HS-5 (cell line): ENCODE measurements around the gene ACTL6B.
"Not testable (repeated sequence)": the region's sequence is repeated elsewhere in the genome, so short reads cannot be mapped to it uniquely, and the experiment has no call there.

Source experiments
- DNase-seq: peaks from one replicate; pipeline ENCODE4 v3.0.0-alpha.2; 2012; ENCODE audit warnings: low read depth

ACTL6B gene

DNA sequence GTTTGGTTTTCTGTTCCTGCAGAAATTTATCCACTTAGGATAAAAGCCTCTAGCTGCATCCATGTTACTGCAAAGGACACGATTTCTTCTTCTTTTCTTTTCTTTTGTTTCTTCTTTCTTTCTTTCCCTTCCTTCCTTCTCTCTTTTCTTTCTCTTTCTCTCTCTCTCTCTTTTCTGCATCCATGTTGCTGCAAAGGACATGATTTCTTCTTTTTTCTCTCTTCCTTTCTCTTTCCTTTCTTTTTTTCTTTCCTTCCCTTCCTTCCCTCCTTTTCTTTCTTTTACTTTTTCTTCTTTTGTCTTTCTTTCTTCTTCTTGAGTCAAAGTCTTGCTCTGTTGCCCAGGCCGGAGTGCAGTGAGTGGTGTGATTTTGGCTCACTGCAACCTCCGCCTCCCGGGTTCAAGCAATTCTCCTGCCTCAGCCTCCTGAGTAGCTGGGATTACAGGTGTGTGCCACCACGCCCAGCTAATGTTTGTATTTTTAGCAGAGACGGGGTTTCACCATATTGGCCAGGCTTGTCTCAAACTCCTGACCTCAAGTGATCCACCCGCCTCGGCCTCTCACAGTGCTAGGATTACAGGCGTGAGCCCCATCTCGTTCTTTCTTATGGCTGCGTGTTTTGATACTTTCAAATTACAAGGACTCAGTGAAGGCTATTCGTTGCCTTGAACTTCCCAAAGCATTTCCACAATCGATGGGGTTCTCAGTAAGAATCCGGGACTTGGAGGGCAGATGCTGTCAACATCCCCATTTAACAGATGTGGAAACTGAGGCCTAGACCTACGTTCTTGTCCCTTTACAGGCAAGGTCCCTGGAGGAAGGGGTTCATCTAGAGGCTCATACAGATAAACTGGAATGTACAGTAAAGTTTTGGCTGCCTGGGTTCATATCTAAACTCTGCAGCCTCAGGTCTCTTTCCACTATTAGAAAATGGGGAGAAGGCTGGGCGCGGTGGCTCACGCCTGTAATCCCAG lies 15.4 kb upstream of the ACTL6B start:
- DNase-seq = no peak

- no peak for DNase-seq
Observed at GRCh38 chr7:100670074-100670473, 13.8 kb upstream of the ACTL6B start.

DNA sequence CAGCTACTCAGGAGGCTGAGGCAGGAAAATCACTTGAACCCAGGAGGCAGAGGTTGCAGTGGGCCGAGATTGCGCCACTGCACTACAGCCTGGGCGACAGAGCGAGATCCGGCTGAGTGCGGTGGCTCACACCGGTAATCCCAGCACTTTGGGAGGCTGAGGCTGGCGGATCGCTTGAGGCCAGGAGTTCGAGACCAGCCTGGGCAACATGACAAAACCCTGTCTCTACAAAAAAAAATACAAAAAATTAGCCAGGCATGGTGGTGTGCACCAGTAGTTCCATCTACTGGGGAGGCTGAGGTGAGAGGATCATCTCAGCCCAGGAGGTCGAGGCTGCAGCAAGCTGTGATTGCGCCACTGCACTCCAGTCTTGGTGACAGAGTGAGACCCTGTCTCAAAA lies 12.9 kb upstream of the ACTL6B start:
- not testable (repeated sequence) for DNase-seq

- no peak for DNase-seq
Observed at GRCh38 chr7:100668069-100668449, 11.8 kb upstream of the ACTL6B start.

GRCh38 chr7:100667331-100668068 lies 11.3 kb upstream of the ACTL6B start:
- no peak for DNase-seq

GRCh38 chr7:100665168-100665726 lies 9.0 kb upstream of the ACTL6B start:
- no peak for DNase-seq

DNA sequence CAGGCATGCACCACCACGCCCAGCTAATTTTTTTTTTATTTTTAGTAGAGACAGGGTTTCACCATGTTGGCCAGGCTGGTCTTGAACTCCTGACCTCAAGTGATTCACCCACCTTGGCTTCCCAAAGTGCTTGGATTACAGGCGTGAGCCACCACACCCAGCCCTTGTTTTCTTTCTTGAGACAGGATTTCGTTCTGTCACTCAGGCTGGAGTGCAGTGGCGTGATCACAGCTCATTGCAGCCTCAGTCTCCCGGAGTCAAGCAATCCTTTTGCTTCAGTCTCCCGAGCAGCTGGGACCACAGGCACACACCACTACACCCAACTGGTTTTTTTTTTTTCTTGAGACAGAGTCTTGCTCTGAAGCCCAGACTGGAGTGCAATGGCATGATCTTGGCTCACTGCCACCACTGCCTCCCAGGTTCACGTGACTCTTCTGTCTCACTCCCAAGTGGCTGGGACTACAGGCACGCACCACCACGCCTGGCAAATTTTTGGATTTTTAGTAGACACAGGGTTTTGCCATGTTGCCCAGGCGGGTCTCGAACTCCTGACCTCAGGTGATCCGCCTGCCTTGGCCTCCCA lies 6.0 kb upstream of the ACTL6B start:
- not testable (repeated sequence) for DNase-seq

DNA sequence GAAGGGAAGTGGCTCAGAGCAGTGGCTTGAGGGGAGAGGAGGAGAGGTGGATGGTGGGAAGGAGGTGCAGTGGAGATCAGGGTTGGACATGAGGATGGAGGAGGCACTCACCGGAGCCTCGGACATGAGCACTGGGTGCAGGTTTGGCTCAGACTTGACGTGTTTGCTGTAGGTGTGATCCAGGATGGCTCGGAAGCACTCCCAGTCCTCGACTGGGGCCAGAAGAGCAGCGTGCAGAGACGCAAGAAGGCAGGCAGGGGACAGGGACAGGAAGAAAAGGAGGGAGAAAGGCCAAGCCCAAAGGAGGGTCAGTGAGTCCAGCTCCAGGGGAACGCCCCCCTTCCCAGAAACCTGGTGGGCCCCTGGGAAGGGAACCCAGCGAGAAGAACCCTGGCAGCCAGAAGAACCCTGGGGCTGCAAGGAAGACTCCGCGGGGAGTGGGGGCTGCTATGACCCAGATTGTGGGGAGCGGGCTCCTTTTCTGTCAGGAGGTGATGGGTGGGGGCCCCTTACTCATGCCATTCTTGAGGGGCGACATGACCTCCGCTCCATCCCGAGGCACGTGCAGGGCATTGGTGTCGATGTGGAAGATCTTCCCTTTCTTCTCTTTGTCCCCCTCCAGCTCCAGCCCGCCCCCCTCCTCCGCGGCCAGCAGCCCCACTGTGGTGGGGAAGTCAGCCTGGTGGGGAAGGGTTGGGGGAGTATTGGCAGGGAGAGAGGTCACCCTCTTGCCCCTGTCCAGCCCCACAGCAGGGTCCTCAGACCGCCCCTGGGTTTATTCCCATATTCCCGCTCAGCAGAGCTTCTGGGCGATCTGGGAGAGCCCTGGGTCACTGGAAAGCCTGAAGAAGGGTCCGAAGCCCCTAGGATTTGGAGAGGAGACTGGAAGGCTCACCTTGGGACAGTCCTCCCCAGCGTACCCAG lies 1.1 kb downstream of the ACTL6B start:
- DNase-seq = no peak

DNA sequence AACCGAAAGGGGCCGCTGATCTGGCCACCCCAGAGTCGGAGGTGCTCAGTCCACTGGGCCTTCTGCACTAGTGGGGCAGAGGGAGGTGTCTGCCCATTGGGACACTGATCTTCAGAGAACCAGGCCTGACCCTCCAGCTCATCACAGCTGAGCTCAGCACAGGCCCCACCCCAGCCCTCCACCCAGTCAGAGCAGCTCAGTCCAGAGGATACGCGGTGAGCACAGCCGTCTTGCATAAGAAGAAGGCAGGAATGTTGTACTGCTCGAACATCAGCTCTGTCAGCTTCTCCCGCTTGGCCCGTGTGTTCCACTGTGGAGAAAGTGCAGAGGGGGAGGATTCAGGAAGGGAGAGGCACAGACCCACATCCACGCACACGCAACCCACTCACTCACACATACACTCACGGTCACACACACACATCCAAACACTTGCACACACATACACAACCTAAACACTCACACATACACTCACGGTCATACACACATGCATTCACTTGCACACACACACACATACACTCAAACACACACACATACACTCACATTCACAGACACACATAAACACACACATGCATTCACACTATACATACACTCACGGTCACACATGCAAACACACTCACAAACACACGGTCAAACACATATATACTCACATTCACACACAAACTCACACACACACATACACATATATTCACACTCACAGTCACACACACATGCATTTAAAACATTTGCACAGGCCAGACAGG lies 6.3 kb downstream of the ACTL6B start:
- DNase-seq = no peak

DNA sequence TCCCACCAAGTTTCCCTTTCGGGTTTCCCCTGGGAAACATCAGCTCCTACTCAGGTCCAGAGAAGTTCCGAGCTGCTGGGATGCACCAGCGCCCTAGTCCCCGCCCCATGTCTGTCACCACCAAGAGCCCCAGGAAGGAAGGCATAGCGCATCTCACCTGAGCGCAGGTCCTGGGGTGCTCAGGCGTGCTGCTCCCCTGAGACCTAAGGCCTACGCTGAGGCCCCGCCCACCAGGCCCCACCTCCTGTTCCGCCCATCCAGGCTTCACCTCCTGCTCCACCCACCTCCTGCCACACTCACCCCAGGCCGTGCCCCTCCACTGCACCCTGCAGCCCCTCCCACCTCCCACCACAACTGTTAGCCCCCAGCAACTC lies 13.7 kb downstream of the ACTL6B start:
- DNase-seq = no peak

DNA sequence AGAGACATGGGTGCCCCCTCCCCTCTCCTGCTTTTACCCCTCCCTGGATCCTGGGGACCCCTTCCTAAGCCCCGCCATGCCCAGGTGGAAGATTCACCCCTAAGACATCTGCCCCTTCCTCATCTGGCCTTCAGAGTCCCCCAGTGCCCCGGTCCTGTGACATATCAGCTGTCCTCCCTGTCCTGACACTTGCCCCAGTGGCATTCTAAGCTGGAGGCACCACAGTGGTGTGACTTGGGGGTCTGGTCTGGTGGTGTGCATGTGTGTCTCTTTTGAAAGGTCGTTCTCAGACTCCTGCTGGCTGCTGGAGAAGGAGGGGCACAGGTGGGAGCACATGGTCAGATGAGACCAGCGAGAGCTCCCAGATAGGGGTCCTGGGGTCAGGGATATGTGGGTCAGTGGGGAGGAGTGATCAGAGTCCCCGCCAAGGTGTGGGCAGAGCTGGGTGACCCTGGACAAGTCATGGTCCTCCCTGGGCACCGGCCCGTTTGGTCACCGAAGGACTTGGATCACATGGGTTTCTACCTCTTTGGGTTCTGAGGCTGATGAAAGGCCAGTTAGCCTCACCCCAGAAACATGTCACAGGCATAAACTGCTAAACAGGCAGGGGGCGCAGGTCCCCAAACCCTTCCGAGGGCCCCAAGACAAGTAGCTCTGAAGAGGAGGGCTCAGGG lies 14.3 kb downstream of the ACTL6B start:
- no peak for DNase-seq

DNA sequence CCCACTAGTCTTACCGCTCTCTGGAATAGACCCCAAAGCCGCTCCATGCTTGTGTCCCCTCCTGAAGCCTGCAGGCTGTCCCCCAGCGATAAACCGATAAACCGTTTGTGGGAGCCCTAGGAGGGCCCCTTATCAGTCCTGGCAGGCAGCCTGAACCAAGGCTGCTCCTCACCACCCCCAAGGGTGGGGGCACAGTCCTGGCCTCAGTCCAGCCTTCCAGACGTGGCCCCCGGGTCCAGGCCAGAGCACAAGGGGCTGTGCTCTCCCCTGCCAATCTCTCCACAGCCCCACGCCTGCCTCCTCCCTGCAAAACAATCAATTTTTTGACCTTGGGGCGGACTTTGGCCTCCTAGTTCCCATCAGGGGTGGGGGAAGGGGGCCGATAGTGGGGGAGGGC lies 14.8 kb downstream of the ACTL6B start, which contains the start of gene TFR2:
TFR2 (minus strand) TSS at position 90 of the 397 bp plus-strand sequence; CDS start at position 47, 43 bp downstream.
- DNase-seq = no peak

- no peak for DNase-seq
Observed at GRCh38 chr7:100640517-100641440, 15.5 kb downstream of the ACTL6B start.

GRCh38 chr7:100639995-100640516 lies 16.2 kb downstream of the ACTL6B start:
- DNase-seq = no peak

DNA sequence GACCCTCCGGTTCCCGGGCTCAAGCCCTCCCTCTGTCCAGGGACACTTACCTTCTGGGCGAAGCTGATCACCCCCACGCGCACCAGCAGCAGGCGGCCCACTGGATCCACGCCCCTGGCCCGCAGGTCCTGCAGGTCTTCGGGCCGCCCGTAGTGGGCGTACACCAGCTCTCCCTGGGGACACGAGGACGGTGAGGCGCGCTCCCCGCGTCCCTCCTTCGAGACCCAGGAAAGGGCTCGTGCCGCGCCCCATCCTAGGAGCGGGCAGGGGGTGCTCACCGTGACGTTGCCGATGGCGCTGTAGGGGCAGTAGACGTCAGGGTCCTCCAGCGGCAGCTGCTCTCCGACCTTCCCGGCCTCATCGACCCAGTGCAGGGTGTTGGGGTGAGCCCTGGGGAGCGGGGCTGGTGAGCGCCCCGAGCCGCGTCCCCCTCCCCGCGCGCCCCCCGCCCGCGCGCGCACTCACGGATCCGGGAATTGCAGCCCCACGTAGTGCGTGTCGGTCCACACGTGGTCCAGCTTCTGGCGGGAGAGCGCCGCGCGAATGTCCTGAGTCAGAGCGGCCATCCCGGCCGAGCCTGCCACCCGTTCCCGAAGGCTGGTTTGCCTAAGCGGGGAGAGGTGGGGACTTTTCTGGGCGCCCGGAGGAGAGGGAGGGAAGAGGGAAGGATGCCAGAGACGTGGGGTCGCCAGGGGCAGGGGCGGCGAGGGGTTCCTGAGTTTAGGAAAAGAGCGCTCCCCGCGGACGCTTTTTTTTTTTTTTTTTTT lies 23.1 kb downstream of the ACTL6B start:
- DNase-seq = no peak

DNA sequence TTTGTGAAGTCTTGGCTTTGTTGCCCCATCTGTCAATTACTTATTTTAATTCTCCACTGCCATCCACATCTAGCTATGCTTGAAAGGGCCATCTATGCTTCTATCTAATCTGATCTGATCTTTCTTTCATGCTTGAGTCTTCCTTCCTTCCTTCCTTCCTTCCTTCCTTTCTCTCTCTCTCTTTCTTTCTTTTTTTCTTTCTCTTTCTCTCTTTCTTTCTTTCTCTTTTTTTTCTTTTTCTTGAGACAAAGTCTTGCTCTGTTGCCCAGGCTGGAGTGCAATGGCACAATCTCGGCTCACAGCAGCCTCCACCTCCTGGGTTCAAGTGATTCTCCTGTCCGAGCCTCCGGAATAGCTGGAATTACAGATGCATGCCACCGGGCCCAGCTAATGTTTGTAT lies 26.2 kb downstream of the ACTL6B start:
- no peak for DNase-seq

GRCh38 chr7:100629117-100629716 lies 27.0 kb downstream of the ACTL6B start:
- DNase-seq = no peak

- DNase-seq = no peak
Observed at GRCh38 chr7:100627238-100627549, 29.1 kb downstream of the ACTL6B start.
